ENCODE measurements around the gene GYS2. TPM values are rescaled to one million over a fixed set of nuclear protein-coding genes. Genes with fewer than 3 reads are reported as not detected.
A peak's percentile ranks its signal among the peaks of the same experiment; 100 is the strongest.

GYS2 gene
- total RNA-seq, 2 donors from 2014 or later = not detected

DNA sequence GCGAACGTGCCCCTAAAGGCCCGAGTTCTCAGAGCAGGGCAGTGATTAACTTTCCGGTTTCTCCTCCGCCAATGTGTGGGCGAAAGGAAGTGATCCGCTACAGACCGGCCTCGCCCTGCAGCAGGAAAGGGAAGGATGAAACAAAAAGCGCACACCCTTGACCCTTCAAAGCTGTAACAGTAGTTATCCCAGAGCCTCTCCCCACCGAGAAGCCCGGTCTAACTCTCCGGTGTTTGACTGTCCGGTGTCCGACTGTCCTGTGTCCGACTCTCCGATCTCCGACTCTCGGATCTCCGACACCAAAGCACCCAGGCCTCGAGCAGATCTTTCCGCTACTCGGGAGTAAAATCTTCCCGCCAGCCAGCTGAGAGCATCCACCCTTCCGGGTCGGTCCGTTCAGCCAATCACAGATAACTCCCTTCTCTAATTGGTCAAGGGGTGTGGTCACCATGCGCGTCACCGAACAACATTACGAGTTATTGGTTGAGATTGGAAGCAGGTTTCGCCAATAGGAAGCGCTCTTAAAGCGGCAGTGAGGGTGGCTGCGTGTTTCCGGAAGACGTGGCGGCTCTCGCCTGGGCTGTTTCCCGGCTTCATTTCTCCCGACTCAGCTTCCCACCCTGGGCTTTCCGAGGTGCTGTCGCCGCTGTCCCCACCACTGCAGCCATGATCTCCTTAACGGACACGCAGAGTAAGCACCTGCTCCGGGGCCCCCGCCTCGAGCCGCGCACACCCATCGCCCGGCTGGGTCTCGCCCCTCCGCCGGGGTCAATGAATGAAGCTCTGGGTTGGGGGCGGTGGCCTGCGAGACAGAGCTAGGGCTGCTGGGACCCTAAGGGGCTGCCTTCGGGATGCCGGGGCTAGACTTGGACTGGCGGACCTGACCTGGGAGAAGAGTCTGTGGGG is 103.1 kb downstream of the GYS2 start, which contains the start of the genes GOLT1B and RECQL:
GOLT1B (plus strand) TSS at position 532 of the 906 bp plus-strand sequence; CDS start at position 667, 135 bp downstream.
RECQL (minus strand) TSS at position 378 of the 906 bp plus-strand sequence. CDS start 2,065 bp downstream, outside the sequence.
- Histone ChIP-seq H3K36me3 (no peaks in the 10 kb centered on the region), H3K4me1 (replicated peaks) (peaks cover 10% of the 10 kb centered on the region), H3K4me3 (peak within 1 kb of the TSS; percentile 89 to 93), H3K27ac (peak within 1 kb of the TSS; percentile 77 to 83), H3K9me3 (no peaks in the 10 kb centered on the region), H3K27me3 (replicated peaks; ENCODE audit: insufficient read depth) (no peaks in the 10 kb centered on the region)
- WGBS = under 1% methylated on average over 61 of the region's 61 CpGs
- TF ChIP-seq, protein P1, sequence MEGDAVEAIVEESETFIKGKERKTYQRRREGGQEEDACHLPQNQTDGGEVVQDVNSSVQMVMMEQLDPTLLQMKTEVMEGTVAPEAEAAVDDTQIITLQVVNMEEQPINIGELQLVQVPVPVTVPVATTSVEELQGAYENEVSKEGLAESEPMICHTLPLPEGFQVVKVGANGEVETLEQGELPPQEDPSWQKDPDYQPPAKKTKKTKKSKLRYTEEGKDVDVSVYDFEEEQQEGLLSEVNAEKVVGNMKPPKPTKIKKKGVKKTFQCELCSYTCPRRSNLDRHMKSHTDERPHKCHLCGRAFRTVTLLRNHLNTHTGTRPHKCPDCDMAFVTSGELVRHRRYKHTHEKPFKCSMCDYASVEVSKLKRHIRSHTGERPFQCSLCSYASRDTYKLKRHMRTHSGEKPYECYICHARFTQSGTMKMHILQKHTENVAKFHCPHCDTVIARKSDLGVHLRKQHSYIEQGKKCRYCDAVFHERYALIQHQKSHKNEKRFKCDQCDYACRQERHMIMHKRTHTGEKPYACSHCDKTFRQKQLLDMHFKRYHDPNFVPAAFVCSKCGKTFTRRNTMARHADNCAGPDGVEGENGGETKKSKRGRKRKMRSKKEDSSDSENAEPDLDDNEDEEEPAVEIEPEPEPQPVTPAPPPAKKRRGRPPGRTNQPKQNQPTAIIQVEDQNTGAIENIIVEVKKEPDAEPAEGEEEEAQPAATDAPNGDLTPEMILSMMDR (IDR thresholded peaks at IDR 0.05) = no peak
- TF ChIP-seq POLR2AphosphoS5 (IDR thresholded peaks at IDR 0.05) (peak; percentile 96), POLR2A (IDR thresholded peaks at IDR 0.05) (peak; percentile 27)
- DNase-seq (ENCODE audit: low spot score) = peak; percentile 97
- intact Hi-C loops (cut with DNase I) = loop anchor here (5.0 kb wide), 1 partner anchor 156 kb away; the partner anchor contains the start of gene LDHB

DNA sequence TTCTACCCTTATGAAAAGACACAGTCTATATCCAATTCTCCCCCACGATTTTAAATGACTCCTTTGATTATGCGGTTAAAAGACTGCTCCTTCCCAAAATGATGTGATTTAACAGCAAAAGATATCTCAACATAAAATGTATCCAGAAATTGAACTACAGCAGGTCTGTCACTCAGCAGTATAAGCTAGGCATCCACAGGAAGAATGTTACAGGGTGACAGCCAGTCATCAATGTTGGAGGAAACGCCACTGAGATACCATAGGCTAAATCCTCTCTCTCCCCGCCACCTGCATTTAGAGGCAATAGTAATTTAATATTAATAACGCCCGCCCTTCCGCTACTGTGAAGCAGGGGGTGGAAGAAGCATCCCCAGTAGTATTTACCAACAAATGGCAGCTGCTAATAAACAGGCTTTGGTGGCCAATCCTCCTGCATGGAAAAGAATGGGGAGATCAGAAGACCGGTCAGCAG is 103.8 kb downstream of the GYS2 start:
- Histone ChIP-seq H3K27me3 (replicated peaks; ENCODE audit: insufficient read depth) (no peaks in the 10 kb centered on the region), H3K9me3 (no peaks in the 10 kb centered on the region), H3K27ac (peak overlapping the region; percentile 50 to 83), H3K4me3 (peak overlapping the region; percentile 89 to 93), H3K36me3 (peaks cover 0 to 3% of the 10 kb centered on the region in 2 donors), H3K4me1 (replicated peaks) (peaks cover 6% of the 10 kb centered on the region)
- 9% methylated on average over 8 of the region's 8 CpGs for WGBS
- no peak for DNase-seq (ENCODE audit: low spot score)
- intact Hi-C loops (cut with DNase I) = loop anchor here (5.0 kb wide), 1 partner anchor 156 kb away; the partner anchor contains the start of gene LDHB
- TF ChIP-seq, protein P1 (IDR thresholded peaks at IDR 0.05) = no peak

DNA sequence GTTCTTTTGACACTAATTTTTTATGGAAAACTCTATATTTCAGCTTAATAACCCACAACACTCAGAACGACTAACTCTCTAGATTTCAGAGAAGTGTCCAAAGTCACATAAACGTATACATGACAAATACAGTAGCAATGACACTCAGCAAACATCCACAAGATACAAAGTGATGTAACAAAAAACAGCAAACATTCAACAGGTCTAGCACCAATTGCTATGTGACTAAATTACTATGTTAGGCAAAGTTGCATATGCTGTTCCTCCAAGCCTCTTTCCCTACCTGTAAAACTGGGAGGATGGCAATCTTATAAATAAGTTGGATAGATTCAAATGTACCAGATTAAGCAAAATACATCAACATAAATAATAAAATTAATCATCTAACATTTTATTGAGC is 104.9 kb downstream of the GYS2 start:
- H3K4me1 ChIP-seq (replicated peaks) = peaks cover 6% of the 10 kb centered on the region
- no peak for DNase-seq (ENCODE audit: low spot score)
- intact Hi-C loops (cut with DNase I) = loop anchor here (5.0 kb wide), 1 partner anchor 158 kb away; the partner anchor contains the start of gene LDHB
- no peak overlapping the region for H3K4me3 ChIP-seq
- TF ChIP-seq POLR2AphosphoS5 (IDR thresholded peaks at IDR 0.05) (no peak), POLR2A (IDR thresholded peaks at IDR 0.05) (no peak)
- TF ChIP-seq, protein P1 (IDR thresholded peaks at IDR 0.05) = no peak
- H3K27ac ChIP-seq = no peak overlapping the region
- WGBS = 63% methylated on average over 2 of the region's 2 CpGs
- H3K36me3 ChIP-seq = peaks cover 0 to 3% of the 10 kb centered on the region in 2 donors
- H3K9me3 ChIP-seq = no peaks in the 10 kb centered on the region
- H3K27me3 ChIP-seq (replicated peaks; ENCODE audit: insufficient read depth) = no peaks in the 10 kb centered on the region

Other genes starting within 250 kb of the GYS2 start
- not detected for gene IAPP, start 231.9 kb downstream of the GYS2 start, total RNA-seq
- gene PYROXD1, start 167.2 kb downstream of the GYS2 start, total RNA-seq = 10 to 100 TPM; 19.0 to 27.5 TPM
- 10 to 100 TPM; 19.8 to 23.3 TPM for gene RECQL, start 103.2 kb downstream of the GYS2 start, total RNA-seq
- gene GOLT1B, start 103.1 kb downstream of the GYS2 start, total RNA-seq = 10 to 100 TPM; 13.9 to 21.0 TPM
- gene SPX, start 78.6 kb downstream of the GYS2 start, total RNA-seq = under 1 TPM in 1 of 2 donors, not detected in 1; 0.51 TPM
- gene LDHB, start 53.0 kb upstream of the GYS2 start, total RNA-seq = 100 to 1,000 TPM; 249 to 280 TPM
- 10 to 100 TPM in 1 of 2 donors, 1 to 10 TPM in 1; 9.2 to 10.3 TPM for gene KCNJ8, start 169.9 kb upstream of the GYS2 start, total RNA-seq